Measurements from ENCODE around the gene GALNT8. TPM values are rescaled to one million over a fixed set of nuclear protein-coding genes. Genes with fewer than 3 reads are reported as not detected.
"Not testable (repeated sequence)": the region's sequence is repeated elsewhere in the genome, so short reads cannot be mapped to it uniquely, and the experiment has no call there.

GALNT8 gene
- total RNA-seq, 1 donor from 2014 or later, result 1.5 TPM

GRCh38 chr12:4720637-4720995 lies 416 bp downstream of the GALNT8 start:
- H3K4me3 ChIP-seq (ENCODE audit: low read depth, low read length), result no peak overlapping the region
- TF ChIP-seq CTCF (conservative IDR thresholded peaks at IDR 0.05; ENCODE audit: low read depth, low read length), result no peak

DNA sequence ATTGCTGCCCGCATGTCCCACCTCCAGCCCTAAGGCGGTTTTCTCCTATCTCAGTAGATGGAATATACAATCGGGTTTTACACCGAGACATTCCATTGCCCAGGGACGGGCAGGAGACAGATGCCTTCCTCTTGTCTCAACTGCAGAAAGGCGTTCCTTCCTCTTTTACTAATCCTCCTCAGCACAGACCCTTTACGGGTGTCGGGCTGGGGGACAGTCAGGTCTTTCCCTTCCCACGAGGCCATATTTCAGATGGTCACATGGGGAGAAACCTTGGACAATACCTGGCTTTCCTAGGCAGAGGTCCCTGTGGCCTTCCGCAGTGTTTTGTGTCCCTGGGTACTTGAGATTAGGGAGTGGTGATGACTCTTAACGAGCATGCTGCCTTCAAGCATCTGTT lies 1.4 kb downstream of the GALNT8 start:
- not testable (repeated sequence) for DNase-seq (ENCODE audit: low read depth); H3K4me3 ChIP-seq (ENCODE audit: low read depth, low read length)

More at GRCh38 chr12:4720637-4720995, 416 bp downstream of the GALNT8 start:
- DNase-seq (ENCODE audit: low read depth), result no peak

DNA sequence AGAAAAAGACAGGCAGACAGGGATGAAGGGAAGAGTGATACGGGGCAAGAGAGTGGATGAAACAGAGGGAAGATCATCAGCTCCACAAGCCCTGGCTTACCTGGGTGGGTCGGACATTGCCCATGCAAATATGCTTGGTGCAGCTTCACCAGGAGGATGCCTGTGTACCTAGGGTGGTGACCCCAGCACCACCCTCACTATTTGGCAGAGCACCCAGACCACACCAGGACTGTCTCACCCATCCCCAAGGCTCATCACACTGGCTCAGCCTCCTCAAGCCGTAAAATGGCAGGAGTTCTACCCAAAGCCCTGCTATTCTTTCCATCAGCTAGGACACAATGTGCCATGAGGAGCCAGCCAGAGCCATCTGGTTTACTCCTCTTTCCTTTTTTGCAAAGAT lies 3.0 kb downstream of the GALNT8 start:
- TF ChIP-seq CTCF (conservative IDR thresholded peaks at IDR 0.05; ENCODE audit: low read depth, low read length), result no peak
- H3K4me3 ChIP-seq (ENCODE audit: low read depth, low read length), result no peak overlapping the region
- DNase-seq (ENCODE audit: low read depth), result no peak

DNA sequence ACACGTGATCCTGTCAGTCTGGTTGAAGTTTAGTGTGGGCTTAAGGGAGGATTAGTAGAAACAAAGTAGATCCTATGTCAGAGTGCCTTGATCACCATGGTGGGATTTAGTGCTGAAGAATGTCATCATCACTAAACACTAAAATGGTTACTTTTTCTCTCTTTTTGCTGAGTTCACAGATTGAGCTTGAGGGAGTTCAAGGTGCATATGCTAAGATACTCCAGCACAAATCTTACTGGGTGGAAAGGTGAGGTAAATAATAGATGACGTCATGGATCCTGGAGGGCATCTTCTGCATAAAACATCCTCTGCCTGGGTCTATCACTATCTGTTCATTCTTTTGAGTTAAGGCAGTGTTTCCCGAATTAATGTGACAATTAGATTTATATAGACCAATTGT lies 4.9 kb downstream of the GALNT8 start:
- no peak for TF ChIP-seq CTCF (conservative IDR thresholded peaks at IDR 0.05; ENCODE audit: low read depth, low read length)
- no peak overlapping the region for H3K4me3 ChIP-seq (ENCODE audit: low read depth, low read length)
- DNase-seq (ENCODE audit: low read depth), result no peak

DNA sequence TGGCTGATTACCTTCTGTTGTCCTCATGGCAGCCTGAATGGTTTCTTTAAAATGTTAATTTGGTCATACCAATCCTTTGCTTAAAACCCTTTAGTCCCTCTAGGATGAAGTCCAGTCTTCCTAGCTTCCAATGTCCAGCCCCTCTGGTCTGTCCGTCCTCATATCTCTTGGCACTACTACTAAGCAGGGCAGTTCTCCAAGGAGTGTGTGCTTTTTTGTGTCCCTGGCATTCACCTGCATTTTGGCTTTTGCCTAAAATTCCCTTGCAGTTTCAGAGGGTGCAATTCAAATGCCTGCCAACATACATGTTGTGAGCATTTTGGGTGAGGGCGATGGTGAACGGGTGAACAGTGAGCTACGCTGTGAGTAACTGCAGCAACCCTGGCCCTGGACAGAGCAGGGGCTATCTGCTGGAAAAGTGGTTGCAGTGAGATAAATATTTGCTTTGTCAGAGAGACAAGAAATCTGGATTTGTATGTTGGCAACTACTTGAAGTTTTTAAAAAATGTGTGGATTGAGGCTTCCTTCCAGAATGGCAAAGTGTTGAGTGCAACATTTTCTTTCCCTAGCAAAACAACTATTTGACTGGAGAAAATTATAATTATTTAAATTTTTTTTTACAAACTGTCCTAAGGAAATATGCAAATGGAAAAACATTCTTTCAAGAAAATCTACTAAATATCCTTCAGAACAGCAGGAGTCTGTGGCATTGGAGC lies 14.6 kb downstream of the GALNT8 start:
- H3K4me3 ChIP-seq (ENCODE audit: low read depth, low read length), result no peak overlapping the region
- no peak for TF ChIP-seq CTCF (conservative IDR thresholded peaks at IDR 0.05; ENCODE audit: low read depth, low read length)
- DNase-seq (ENCODE audit: low read depth), result no peak

GRCh38 chr12:4736091-4736490 lies 15.9 kb downstream of the GALNT8 start:
- DNase-seq (ENCODE audit: low read depth), result no peak
- H3K4me3 ChIP-seq (ENCODE audit: low read depth, low read length), result no peak overlapping the region
- no peak for TF ChIP-seq CTCF (conservative IDR thresholded peaks at IDR 0.05; ENCODE audit: low read depth, low read length)

- no peak for DNase-seq (ENCODE audit: low read depth)
- H3K4me3 ChIP-seq (ENCODE audit: low read depth, low read length), result no peak overlapping the region
- no peak for TF ChIP-seq CTCF (conservative IDR thresholded peaks at IDR 0.05; ENCODE audit: low read depth, low read length)
These were observed 18.3 kb downstream of the GALNT8 start for GRCh38 chr12:4738541-4738940.

Data from epithelial cell of proximal tubule (primary cell).